Effector memory CD8-positive, alpha-beta T cell (primary cell): ENCODE measurements around the gene FER1L5.
A peak's percentile ranks its signal among the peaks of the same experiment; 100 is the strongest.

Source experiments
- ATAC-seq: fragments of 150-1000 bp; cut with Tn5 transposase; replicated peaks from 2 replicates; pipeline ENCODE4 v1.10.0; 2021; ENCODE audit warnings: mild to moderate bottlenecking, moderate library complexity
- DNase-seq, 3 experiments: peaks; one replicate each; pipeline ENCODE4 v3.0.0; 2021
- H3K27ac Mint-ChIP-seq, 2 donors: one replicate each; pipeline ENCODE4 v1.8.0; 2022; ENCODE audit warnings: mild to moderate bottlenecking in 2 of 2, mixed read lengths in 2 of 2, moderate library complexity in 2 of 2
- H3K27me3 Mint-ChIP-seq, 2 donors: one replicate each; pipeline ENCODE4 v1.8.0; 2022; ENCODE audit warnings: mixed read lengths in 2 of 2
- H3K36me3 Mint-ChIP-seq: one replicate; pipeline ENCODE4 v1.8.0; 2022; ENCODE audit warnings: mild to moderate bottlenecking, moderate library complexity, mixed read lengths; ENCODE audit not compliant: insufficient read depth
- H3K4me1 Mint-ChIP-seq, 2 donors: one replicate each; pipeline ENCODE4 v1.8.0; 2022; ENCODE audit warnings: low read depth in 2 of 2, mixed read lengths in 2 of 2
- H3K4me3 Mint-ChIP-seq, 2 donors: one replicate each; pipeline ENCODE4 v1.8.0; 2022; ENCODE audit warnings: mild to moderate bottlenecking in 2 of 2, mixed read lengths in 2 of 2, moderate library complexity in 2 of 2
- H3K9me3 Mint-ChIP-seq, 2 donors: one replicate each; pipeline ENCODE4 v1.8.0; 2022; ENCODE audit warnings: mixed read lengths in 2 of 2
- total RNA-seq, 9 experiments: gene quantifications; one replicate each; lab custom pipeline; 2026; lab: John Stamatoyannopoulos, UW

Gene FER1L5
- total RNA-seq, result 0 to 0.13 (median 0) reads per million in 9 experiments

DNA sequence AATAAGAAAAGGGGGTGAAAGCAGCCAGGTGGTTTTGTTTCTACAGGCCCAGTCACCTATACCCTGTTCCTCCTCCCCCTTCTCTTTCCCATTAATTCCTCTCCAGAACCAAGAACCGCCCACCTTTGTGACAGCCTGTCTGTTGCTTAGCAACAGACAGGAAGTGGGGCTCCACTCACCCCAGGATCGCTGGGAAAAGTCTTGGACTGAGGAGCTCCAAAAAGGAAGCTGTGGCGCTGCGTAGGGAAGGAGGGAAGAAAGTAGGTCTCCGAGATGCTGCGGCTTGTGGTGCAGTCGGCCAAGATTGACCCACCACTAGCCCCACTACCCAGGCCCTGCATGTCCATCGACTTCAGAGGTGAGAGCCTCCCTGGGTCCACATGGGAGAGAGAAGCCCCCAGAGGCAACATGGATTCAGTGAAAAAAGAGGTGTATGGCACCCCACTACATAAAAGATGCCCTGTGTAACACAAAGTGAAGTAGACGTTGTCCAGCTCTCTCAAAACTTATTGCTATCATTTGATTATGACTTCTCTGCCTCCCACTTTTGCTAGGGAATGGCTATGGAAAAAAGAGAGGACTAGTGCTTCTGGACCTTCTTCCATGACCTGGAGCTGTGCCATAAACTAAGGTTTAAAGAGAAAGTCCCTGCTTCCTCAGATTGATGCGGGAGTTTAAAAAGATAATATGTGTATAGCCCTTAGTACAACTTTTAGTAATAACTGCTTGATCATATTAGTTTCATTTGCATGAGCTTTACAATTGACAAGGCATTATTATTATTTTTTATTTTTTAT, at the start of gene FER1L5:
FER1L5 (plus strand) TSS at position 201 of the 797 bp plus-strand sequence; CDS start at position 274, 73 bp downstream.
- ATAC-seq (no peak), DNase-seq (no peak)
- Mint-ChIP-seq H3K27me3 (peaks cover 0 to 6% of the 10 kb centered on the region in 2 donors), H3K4me3 (no peak within 1 kb of the TSS), H3K27ac (no peak within 1 kb of the TSS), H3K9me3 (no peaks in the 10 kb centered on the region), H3K36me3 (peaks cover 4% of the 10 kb centered on the region), H3K4me1 (no peaks in the 10 kb centered on the region)

DNA sequence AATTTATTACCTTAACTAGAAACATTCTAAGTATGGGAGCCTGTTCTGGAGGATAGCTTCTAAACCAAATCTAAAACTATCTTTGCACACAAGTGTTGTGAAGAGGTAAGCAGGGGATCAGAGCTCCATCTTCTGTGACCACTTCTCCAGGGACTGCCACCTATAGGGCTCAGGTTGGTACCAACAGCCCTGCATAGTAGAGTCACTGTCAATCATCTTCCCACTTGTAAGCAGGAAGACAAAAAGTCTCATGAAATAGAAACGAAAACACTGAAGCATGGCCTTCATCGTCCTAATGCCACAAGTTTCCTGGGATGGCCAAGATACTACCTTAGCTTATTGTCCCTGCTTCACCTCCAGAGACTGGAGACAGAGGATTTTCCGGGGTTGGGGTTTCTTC, 48.3 kb upstream of the FER1L5 start:
- H3K27ac Mint-ChIP-seq, result peak overlapping the region; percentile 93 to 94
- ATAC-seq (peak; percentile 46), DNase-seq (no peak)
- H3K9me3 Mint-ChIP-seq, result no peaks in the 10 kb centered on the region
- peak overlapping the region; percentile 66 to 72 for H3K4me3 Mint-ChIP-seq
- no peaks in the 10 kb centered on the region for H3K27me3 Mint-ChIP-seq
- H3K36me3 Mint-ChIP-seq, result peaks cover 31% of the 10 kb centered on the region
- H3K4me1 Mint-ChIP-seq, result peaks cover 30 to 52% of the 10 kb centered on the region in 2 donors

DNA sequence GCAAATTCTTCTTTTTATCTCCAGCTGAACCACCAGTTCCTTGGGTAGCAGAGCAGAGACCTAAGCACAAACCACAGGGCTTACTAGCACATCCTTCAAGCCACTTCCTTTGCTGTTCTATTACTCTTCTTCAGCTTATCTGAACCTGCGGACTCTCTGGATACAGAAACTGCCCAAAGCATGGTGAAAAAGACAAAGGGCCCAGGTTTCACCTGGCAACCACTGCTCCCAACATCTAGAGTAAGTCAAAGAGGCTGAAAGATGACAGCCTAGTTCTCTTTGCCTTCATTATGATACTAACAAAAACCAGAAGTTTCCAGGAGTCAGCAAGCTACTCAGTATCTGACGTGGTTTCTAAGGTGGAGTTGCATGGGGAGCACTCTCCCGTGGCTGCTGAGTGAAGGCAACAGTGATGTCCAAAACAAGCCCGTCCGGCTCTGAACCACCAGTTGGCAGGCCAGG, 47.8 kb upstream of the FER1L5 start:
- peak; percentile 6 to 32 (median 21) for DNase-seq
- peak; percentile 94 for ATAC-seq
- Mint-ChIP-seq H3K36me3 (peaks cover 36% of the 10 kb centered on the region), H3K27me3 (no peaks in the 10 kb centered on the region), H3K27ac (peak overlapping the region; percentile 93 to 94), H3K4me1 (peaks cover 28 to 48% of the 10 kb centered on the region in 2 donors), H3K4me3 (peak overlapping the region; percentile 66 to 72), H3K9me3 (no peaks in the 10 kb centered on the region)

DNA sequence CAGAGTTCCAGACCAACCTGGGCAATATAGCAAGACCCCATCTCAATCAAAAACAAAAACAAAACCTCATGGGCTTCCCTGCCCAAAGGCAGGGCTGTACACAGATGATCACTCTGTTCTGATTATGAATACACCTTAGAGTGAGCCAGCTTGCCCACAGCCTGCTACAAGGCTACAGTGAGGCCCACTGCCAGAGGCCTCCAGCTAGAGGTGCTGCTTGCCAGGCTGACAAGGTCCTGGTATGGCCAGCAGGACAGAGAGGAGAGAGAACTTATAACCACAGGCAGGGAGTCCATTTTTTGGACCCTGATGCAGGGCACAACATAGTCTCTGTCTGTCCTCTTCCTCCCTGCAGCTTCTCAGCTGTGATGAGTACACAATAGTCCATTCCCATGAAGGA, 46.0 kb upstream of the FER1L5 start:
- Mint-ChIP-seq H3K4me1 (peaks cover 26 to 43% of the 10 kb centered on the region in 2 donors), H3K4me3 (no peak overlapping the region), H3K36me3 (peaks cover 37% of the 10 kb centered on the region), H3K27me3 (no peaks in the 10 kb centered on the region), H3K27ac (peak overlapping the region; percentile 32 to 74), H3K9me3 (no peaks in the 10 kb centered on the region)
- DNase-seq (no peak), ATAC-seq (no peak)

DNA sequence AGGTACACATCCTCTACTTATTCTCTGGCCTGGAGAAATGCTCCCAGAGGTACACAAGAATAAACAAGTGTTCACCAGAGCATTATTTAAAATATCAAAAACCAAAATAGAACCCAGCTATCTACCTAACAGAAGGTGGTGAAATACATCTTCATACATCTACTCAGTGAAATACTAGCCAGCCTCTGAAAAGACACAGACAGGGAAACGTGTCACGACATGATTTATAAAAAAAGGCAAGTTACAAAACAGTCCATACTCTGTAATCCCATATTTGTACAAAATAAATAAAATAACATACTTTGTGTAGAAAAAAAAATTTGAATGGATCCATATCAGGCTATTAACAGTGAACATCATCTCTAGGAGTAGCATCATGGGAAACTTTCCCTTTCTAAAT, 42.6 kb upstream of the FER1L5 start:
- H3K36me3 Mint-ChIP-seq, result peaks cover 65% of the 10 kb centered on the region
- H3K27me3 Mint-ChIP-seq, result no peaks in the 10 kb centered on the region
- DNase-seq (no peak), ATAC-seq (no peak)
- H3K4me1 Mint-ChIP-seq, result peaks cover 6 to 16% of the 10 kb centered on the region in 2 donors
- peak overlapping the region in 1 of 2 donors; percentile 68 for H3K27ac Mint-ChIP-seq
- H3K9me3 Mint-ChIP-seq, result no peaks in the 10 kb centered on the region
- H3K4me3 Mint-ChIP-seq, result no peak overlapping the region

DNA sequence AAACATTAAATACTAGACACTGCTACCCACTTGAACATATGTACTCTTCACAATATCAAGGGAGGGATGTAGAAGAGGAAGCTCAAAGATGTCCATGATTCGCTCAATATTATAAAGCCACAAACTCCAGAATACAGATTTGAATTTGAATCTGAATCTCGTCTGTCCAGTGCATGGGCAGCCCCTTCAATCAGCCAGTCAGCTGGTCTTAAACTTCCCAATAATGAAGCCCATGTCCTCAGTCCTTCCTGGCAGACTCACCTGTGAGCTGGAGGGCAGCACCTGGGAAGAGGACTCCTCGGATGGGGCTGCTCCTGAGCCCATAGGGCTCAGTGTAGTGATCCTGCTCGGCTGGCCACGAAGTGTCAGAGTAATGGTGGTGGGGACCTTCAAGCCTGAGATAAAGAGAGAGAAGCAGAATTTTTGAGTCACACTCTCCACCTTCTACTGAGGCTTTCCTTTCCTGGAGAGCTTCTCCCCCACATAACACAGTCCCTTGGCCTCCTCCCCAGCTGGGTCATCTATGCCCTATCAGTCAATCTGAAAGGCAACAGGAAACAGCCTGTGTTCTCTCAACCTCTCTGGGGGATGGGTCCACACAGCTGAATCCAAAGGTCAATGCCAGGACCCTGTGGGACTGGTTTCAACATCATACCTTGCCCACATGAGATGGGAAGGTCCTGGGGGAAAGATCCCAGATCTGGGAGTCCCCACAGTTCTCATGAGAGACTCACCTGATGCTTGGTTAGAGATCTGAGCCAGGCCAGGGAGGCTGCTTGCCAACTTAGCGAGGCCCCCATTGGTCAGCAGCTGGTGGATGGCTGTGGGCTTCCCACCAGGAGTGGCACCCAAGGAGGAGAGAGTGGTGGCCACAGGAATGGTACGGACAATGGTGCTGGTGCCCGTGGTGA, 40.9 kb upstream of the FER1L5 start:
- peaks cover 74% of the 10 kb centered on the region for H3K36me3 Mint-ChIP-seq
- no peak overlapping the region for H3K4me3 Mint-ChIP-seq
- H3K9me3 Mint-ChIP-seq, result no peaks in the 10 kb centered on the region
- DNase-seq (no peak), ATAC-seq (no peak)
- no peaks in the 10 kb centered on the region for H3K27me3 Mint-ChIP-seq
- peaks cover 1 to 12% of the 10 kb centered on the region in 2 donors for H3K4me1 Mint-ChIP-seq
- H3K27ac Mint-ChIP-seq, result peak overlapping the region; percentile 82

DNA sequence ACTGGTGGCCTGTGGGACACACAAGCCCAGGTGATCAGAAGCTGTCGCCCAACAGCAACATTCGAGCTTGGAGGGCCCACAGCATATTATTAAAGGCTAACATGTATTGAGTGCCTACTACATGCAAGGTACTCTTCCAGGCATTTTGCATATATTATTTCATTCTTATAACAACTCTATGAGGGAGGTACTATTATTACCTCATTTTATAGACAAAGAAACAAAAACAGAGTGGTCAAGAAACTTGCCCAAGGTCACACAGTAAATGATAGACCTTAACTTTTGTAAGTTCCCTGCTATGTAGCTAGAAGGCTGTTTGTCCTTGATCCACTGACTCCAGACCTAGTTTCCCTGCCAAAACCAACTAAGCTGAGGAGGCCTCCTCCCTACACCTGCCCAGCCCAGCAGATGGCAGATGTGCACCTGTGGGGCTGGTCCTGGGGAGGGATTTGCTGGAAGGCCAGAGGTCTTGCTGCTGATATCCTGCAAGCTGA, 40.2 kb upstream of the FER1L5 start:
- no peaks in the 10 kb centered on the region for H3K9me3 Mint-ChIP-seq
- H3K4me3 Mint-ChIP-seq, result no peak overlapping the region
- H3K27me3 Mint-ChIP-seq, result no peaks in the 10 kb centered on the region
- peak in 1 of 3 experiments; percentile 11 for DNase-seq
- H3K36me3 Mint-ChIP-seq, result peaks cover 73% of the 10 kb centered on the region
- H3K4me1 Mint-ChIP-seq, result peaks cover 1 to 16% of the 10 kb centered on the region in 2 donors
- H3K27ac Mint-ChIP-seq, result peak overlapping the region; percentile 82
- no peak for ATAC-seq

DNA sequence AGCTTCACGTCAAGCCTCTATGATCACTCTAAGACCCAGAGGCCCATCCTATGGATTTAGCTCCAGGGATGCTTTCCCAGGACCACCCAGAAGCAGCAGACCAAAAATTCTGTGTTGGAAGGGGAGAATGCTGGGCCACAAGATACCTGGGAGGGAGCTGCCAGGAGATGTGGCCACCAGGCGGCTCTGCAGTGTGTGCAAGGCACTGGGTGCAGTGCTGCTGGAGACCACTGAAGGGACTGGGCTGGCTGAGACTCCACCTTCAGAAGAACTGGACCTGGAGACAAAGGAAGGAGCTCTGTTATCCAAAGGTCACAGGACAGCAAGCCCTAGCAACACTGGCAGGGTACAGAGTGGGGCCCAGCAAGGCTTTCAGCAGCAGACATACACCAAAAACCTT, 38.5 kb upstream of the FER1L5 start:
- DNase-seq, result no peak
- Mint-ChIP-seq H3K4me3 (no peak overlapping the region), H3K27ac (peak overlapping the region in 1 of 2 donors; percentile 32), H3K9me3 (no peaks in the 10 kb centered on the region), H3K36me3 (peaks cover 78% of the 10 kb centered on the region), H3K4me1 (peaks cover 3 to 22% of the 10 kb centered on the region in 2 donors), H3K27me3 (no peaks in the 10 kb centered on the region)
- no peak for ATAC-seq

DNA sequence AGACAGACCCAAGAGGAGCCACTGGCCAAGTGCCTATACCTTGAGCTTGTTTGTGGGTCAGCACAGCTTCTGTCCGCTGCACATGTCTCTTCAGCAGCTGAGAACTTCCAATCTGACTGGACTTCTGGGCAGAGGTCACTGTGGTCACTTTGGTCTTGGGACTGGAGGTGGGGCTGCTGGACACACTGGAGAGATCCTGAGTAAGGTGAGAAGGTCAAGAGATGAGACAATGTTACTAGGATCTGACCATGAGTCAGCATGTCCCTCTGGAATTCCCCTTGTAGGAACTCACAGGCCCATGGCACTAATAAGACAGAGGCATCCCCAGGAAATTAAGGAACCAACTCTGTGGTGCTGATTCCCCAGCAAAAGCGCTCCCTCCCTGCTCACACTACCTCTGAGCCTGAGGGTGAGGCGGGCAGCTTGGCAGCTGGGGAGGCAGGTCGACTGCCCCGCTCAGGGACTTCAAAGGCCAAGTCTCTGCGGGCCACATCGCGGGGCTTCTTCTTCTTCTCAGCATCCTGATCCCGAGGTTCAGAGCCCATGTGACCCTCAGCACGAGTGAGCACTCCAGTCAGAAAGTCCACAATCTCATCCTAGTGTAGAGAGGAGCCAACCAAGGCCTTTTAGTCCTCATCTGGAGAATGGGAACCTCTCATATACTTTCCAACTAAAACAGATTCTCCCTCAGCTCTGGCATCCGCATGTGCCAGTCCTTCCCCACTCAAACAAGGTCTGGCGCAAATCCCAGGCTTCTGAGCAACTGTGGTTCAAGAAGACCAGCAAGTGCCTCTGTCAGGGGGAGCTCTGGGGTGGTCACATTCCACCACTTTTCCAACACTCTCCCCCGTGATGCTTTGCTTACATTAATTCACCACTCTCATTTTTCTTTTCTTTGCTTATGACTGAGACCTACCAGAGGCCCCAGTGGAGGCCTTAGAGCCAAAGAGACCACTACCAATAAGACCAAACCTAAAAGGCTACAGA, 33.8 kb upstream of the FER1L5 start:
- Mint-ChIP-seq H3K4me3 (no peak overlapping the region), H3K27me3 (no peaks in the 10 kb centered on the region), H3K36me3 (peaks cover 85% of the 10 kb centered on the region), H3K27ac (peak overlapping the region; percentile 36 to 78), H3K4me1 (peaks cover 4 to 15% of the 10 kb centered on the region in 2 donors), H3K9me3 (no peaks in the 10 kb centered on the region)
- DNase-seq (no peak), ATAC-seq (no peak)

DNA sequence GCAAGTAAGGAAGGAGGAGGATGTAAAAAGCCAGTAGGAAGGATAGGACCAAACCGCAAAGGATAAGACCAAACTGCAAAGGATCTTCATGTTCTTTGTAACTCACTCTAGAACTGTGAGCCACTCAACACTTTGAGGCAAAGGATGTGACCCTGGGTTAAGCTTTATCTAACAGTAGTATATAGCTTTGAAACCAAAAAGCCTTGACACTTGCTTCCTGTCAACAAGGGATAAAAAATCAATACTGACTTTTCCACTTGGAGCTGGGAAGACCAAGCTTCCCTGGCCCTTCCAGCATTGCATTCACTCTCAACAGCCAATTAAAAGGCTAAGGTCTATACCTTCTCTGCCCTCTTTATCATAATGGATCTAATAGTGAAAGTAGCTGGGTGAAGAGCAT, 26.4 kb upstream of the FER1L5 start:
- Mint-ChIP-seq H3K4me3 (peak overlapping the region in 1 of 2 donors; percentile 66), H3K36me3 (peaks cover 48% of the 10 kb centered on the region), H3K4me1 (peaks cover 19 to 31% of the 10 kb centered on the region in 2 donors), H3K9me3 (no peaks in the 10 kb centered on the region), H3K27me3 (no peaks in the 10 kb centered on the region), H3K27ac (peak overlapping the region in 1 of 2 donors; percentile 96)
- DNase-seq (no peak), ATAC-seq (no peak)

DNA sequence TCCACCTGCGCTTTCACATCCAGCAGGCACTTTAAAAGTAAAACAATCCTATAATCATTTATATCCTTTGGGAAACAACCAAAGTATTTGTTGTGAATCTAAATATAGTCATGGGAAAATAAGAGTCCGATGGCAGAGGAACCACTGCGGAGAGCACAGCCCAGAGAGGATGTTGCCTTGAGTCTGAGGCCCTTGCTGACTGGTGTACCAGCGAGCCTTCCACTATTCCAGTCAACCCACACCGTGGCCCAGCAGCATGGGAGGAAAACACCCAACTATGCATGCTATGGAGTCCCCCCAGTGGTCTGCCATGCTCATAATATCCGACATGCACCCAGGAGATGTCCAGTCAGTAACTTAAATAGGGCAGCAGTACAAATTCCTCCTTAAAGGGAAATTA, 26.0 kb upstream of the FER1L5 start:
- no peak for DNase-seq
- no peaks in the 10 kb centered on the region for H3K9me3 Mint-ChIP-seq
- peaks cover 19 to 31% of the 10 kb centered on the region in 2 donors for H3K4me1 Mint-ChIP-seq
- H3K27me3 Mint-ChIP-seq, result no peaks in the 10 kb centered on the region
- no peak for ATAC-seq
- H3K4me3 Mint-ChIP-seq, result peak overlapping the region in 1 of 2 donors; percentile 66
- H3K36me3 Mint-ChIP-seq, result peaks cover 48% of the 10 kb centered on the region
- peak overlapping the region; percentile 85 to 96 for H3K27ac Mint-ChIP-seq

DNA sequence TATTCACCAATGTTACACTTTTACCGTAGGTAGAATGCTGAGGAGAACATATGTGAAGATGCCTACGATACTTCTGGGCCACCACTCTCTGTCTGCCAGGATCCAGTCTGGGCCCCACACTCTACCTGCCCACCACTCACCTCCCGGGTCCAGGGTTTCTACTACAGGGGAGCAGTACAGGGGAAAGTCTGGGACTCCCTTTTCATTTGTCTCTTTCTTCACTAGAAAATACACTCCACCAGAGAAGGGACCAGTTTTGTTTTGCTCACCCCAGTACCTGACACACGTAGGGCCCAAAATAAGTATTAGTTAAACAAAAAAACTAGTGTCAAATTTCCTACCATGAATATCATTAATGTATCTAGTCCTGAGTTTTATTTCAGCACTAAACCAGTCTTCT, 25.6 kb upstream of the FER1L5 start:
- Mint-ChIP-seq H3K27me3 (no peaks in the 10 kb centered on the region), H3K9me3 (no peaks in the 10 kb centered on the region), H3K4me1 (peaks cover 19 to 31% of the 10 kb centered on the region in 2 donors), H3K27ac (peak overlapping the region; percentile 85 to 96), H3K36me3 (peaks cover 44% of the 10 kb centered on the region), H3K4me3 (peak overlapping the region; percentile 37 to 66)
- DNase-seq (no peak), ATAC-seq (no peak)
